Stimulated activated CD8-positive, alpha-beta memory T cell treated with anti-CD3 and anti-CD28 coated beads, Interleukin-15, amount 100 ng/mL, for 4 hours (primary cell): Measurements from ENCODE around the gene SIDT2.

Experiments used
- DNase-seq, 2 donors: peaks; one replicate each; pipeline ENCODE4 v3.0.0-alpha.2; 2020; ENCODE audit warnings: low read depth in 2 of 2

Gene SIDT2

GRCh38 chr11:117189191-117189940 lies 10.8 kb downstream of the SIDT2 start:
- DNase-seq, result no peak

- no peak for DNase-seq
Measured at GRCh38 chr11:117189941-117190544, 11.5 kb downstream of the SIDT2 start.

GRCh38 chr11:117191680-117192400 lies 13.3 kb downstream of the SIDT2 start:
- DNase-seq, result no peak

DNA sequence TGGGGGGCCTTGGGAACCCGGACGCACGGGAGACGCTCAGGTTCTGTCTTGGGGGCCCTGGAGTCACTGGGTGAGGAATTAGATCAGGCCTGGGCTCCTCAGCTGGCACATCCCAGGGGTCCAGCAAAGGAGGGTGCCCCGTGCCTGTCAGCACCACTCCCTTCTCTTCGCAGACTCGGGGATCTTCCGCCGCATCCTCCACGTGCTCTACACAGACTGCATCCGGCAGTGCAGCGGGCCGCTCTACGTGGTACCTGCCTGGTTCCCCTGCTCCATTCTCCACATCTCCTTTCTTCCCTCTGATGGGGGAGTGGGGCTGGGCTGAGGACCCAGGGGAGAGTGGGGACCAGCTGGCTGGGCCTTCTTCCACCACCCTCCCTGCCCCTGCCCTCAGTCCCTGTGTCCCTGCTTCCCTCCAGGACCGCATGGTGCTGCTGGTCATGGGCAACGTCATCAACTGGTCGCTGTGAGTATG lies 13.9 kb downstream of the SIDT2 start:
- DNase-seq, result no peak

DNA sequence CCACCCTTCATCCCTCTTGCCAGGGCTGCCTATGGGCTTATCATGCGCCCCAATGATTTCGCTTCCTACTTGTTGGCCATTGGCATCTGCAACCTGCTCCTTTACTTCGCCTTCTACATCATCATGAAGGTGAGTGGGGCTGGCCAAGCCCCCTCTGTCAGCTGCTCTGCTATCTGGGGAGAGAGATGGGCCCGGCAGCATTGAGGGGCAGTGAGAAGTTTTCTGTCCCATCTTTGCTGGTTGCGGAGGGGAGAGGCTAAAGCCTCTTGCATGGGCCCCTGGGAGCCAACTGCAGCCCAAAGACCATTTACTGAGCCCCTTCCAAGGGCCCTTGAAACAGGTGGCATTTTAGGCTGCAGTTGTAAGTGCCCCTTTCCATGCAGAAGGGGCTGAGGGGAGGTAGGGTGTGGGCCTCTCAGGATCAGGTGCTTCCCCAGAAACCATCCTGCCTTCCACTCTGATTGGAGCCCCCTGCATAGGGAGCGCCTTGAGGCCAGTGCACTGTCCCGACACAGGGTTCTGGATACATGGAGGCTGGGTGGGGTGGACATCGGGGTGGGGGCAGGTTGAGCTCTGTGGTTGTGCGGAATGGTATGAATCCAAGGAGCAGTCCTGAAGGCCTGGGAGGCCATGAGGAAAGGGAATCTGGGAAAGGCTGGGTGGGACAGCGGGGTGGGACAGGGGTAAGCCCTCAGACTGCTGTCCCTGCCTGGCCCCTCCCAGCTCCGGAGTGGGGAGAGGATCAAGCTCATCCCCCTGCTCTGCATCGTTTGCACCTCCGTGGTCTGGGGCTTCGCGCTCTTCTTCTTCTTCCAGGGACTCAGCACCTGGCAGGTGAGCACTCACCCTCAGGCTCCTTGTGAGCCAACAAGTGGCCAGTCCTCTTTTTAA lies 14.8 kb downstream of the SIDT2 start:
- DNase-seq, result no peak

GRCh38 chr11:117194267-117194666 lies 15.7 kb downstream of the SIDT2 start:
- no peak for DNase-seq

DNA sequence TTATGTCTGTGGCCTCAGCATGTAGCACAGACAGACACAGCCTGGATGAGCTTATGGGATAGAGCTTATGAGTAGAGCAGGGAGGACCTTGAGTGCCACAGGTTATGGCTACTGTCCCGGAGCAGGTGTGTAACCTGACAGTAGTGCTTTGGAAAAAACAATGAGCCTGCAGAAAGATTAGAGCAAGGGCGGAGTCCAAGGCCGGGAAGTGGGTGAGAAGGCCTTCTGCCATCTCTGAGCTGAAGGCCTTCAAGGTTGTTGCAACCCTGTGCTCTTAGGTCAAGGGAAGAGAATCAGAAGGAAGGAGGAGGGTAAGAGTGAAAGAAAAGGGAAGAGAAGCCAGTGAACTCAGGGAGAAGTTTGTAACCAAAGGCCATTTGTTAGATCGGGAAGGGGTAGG lies 16.7 kb downstream of the SIDT2 start:
- DNase-seq, result no peak

DNA sequence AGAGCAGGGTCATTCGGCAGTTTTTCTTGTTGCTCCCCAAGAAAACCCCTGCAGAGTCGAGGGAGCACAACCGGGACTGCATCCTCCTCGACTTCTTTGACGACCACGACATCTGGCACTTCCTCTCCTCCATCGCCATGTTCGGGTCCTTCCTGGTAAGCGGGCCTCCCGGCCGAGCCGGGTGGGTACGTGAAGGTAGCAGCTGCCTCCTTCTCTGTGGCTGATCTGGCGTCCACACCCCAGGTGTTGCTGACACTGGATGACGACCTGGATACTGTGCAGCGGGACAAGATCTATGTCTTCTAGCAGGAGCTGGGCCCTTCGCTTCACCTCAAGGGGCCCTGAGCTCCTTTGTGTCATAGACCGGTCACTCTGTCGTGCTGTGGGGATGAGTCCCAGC lies 17.2 kb downstream of the SIDT2 start:
- DNase-seq, result no peak

DNA sequence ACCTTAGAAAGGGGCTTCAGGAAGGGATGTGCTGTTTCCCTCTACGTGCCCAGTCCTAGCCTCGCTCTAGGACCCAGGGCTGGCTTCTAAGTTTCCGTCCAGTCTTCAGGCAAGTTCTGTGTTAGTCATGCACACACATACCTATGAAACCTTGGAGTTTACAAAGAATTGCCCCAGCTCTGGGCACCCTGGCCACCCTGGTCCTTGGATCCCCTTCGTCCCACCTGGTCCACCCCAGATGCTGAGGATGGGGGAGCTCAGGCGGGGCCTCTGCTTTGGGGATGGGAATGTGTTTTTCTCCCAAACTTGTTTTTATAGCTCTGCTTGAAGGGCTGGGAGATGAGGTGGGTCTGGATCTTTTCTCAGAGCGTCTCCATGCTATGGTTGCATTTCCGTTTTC lies 18.5 kb downstream of the SIDT2 start:
- no peak for DNase-seq

DNA sequence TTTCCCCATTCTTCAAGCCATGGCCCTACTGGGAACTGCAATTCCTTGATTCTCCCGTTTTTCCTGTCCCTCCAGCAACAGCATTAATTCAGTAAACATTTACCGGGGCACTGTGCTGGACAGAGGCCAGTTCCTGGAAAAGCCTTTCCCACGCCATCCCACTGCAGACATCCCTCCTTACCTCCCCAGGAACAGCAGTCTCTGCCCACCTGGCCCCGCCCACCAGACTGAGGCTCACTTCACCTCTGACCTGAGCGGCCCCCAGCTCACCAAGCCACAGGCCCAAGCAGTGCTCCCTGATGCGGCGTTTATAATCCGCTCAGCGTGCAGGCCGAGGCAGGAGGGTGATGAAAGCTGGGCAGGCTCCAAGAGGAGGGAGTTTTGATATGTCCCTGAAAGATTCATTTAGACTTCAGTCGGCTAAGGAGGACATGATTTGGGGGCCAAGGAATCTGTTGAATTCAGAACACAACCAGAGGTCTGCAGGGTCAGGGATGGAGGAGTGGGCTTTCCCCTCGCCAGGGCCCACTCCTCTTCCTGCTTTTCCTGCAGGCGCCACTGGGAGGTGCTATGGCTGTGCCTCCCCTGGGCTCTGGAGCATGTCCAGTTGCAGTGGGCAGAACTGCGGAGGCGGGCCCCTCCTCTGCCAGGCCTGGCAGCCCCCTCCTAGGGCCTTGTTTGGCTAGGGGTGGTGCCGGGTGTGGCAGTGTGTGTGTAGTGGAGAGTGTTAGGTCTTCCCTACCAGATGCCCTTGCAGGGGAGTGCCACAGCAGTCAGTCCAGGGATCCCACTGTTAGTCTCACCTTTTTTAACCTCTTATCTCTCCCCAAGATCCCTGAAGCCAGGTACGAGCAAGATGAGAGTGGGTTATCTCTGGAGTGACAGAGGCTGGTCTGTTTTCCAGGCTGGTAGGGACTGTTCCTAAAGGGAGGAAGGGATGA lies 19.2 kb downstream of the SIDT2 start:
- no peak for DNase-seq

DNA sequence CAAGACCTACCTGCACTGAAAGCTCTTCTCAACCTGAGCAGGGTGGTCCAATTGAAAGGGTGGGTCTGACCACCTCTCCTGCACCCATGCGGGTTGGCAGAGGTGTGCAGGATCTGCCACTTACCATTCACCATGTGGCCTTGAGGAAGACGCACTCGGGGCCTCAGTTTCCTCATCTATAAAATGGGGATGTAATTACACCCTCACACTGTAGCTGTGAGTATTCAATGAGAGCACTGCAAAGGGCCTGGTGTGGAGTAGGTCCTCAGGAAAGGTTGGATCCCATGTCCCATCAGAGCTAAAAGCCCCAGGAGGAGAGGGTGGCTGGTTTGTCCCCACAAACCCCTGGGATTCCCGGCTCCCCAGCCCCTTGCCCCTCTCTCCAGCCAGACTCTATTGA lies 20.1 kb downstream of the SIDT2 start:
- DNase-seq, result no peak

- DNase-seq, result no peak
Measured at GRCh38 chr11:117199053-117199915, 20.7 kb downstream of the SIDT2 start, which contains the start of gene TAGLN. Gene TAGLN, plus strand, starts transcription at chr11:117199370. Its CDS starts 3,644 bp downstream, at chr11:117203014.

- DNase-seq, result no peak
Measured at GRCh38 chr11:117199916-117200812, 21.6 kb downstream of the SIDT2 start.

GRCh38 chr11:117200813-117201657 lies 22.5 kb downstream of the SIDT2 start:
- no peak for DNase-seq

DNA sequence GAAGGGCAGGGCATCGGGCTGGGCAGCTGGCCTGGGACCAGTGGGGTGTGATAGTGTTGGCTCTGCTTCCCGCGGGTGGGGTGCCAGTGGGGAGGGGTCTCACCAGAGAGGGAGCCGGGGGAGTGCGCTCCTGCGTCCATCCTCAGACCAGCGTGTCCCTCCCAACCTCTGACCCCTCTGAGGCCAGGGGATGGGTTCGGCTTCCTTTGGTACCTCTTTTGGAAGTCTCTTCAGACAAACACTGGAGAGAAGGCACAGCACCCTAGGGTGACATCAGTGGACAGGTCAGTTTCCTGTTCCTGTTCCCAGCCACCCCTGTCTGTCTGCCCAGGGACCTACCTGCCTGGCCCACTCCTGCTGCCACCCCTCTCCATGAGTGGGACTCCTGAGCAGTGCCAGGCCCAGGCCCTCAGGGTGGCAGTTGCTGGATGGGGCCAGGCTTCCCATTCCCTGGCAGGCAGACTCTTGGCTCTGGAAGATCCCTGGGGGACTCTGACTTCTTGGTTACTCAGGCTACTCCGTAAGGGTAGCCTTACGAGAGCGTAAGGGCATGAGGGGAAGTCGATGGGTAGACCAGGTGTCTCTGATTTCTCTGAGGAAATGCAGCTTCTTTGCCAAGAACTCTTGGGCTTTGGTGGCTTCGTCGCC lies 23.2 kb downstream of the SIDT2 start:
- DNase-seq, result no peak

GRCh38 chr11:117202386-117203068 lies 24.0 kb downstream of the SIDT2 start:
- DNase-seq, result no peak

- DNase-seq, result no peak
Measured at GRCh38 chr11:117203069-117203407, 24.5 kb downstream of the SIDT2 start.
